Prostate gland (tissue), 2 donors: Measurements from ENCODE around the gene DLGAP1.

Source experiments
- CTCF ChIP-seq, 4 experiments: fragments of 200-600 bp in 2 of 4; fragments of 450-650 bp in 2 of 4; sonication (generic) in 2 of 4; IDR thresholded peaks; 1 replicate in 3 of 4; 2 replicates in 1 of 4; pipeline ENCODE4 v1.5.1; 2016 to 2019; ENCODE audit warnings: antibody characterized with exemption in 4 of 4, mild to moderate bottlenecking in 2 of 4, moderate library complexity in 2 of 4
- POLR2A ChIP-seq: fragments of 450-650 bp; IDR thresholded peaks from one replicate; pipeline ENCODE4 v1.6.1; 2016; ENCODE audit warnings: antibody characterized with exemption, mild to moderate bottlenecking
- POLR2AphosphoS5 ChIP-seq: sonication (generic); formaldehyde crosslinking; IDR thresholded peaks from one replicate; pipeline ENCODE4 v1.6.1; 2017; ENCODE audit warnings: antibody characterized with exemption

GRCh38 chr18:3741333-3741732 is 713.8 kb downstream of the DLGAP1 start:
- TF ChIP-seq POLR2AphosphoS5 (no peak), CTCF (IDR thresholded peaks at IDR 0.05) (no peak), POLR2A (no peak)
